Neural crest cell (in vitro differentiated cells): ENCODE data around the gene DNTTIP2. TPM values are rescaled to one million over a fixed set of nuclear protein-coding genes. Genes with fewer than 3 reads are reported as not detected.
"Not testable (repeated sequence)": the region's sequence is repeated elsewhere in the genome, so short reads cannot be mapped to it uniquely, and the experiment has no call there.

ENCODE experiments used
- DNase-seq: peaks from one replicate; pipeline ENCODE4 v3.0.0; 2021; ENCODE audit warnings: low read depth, mixed read lengths, low spot score
- H3K27ac Mint-ChIP-seq: one replicate; pipeline ENCODE4 v1.8.0; 2021; ENCODE audit warnings: mild to moderate bottlenecking, mixed read lengths; ENCODE audit not compliant: unreplicated experiment
- H3K27me3 Mint-ChIP-seq: 2 replicates; pipeline ENCODE4 v1.8.0; 2021; ENCODE audit warnings: low read depth, mild to moderate bottlenecking, mixed read lengths
- H3K36me3 Mint-ChIP-seq: 2 replicates; pipeline ENCODE4 v1.8.0; 2021; ENCODE audit warnings: low read depth, mild to moderate bottlenecking, mixed read lengths
- H3K4me1 Mint-ChIP-seq: 2 replicates; pipeline ENCODE4 v1.8.0; 2021; ENCODE audit warnings: mixed read lengths
- H3K4me3 Mint-ChIP-seq: one replicate; pipeline ENCODE4 v1.8.0; 2021; ENCODE audit warnings: mild to moderate bottlenecking, mixed read lengths
- H3K9me3 Mint-ChIP-seq: 2 replicates; pipeline ENCODE4 v1.8.0; 2021; ENCODE audit warnings: mixed read lengths
- CTCF ChIP-seq: fragments of 200-600 bp; sonication (generic); conservative IDR thresholded peaks from 2 replicates; pipeline ENCODE4 v1.5.0; 2021; ENCODE audit warnings: antibody characterized with exemption, mild to moderate bottlenecking
- total RNA-seq: library from RNA; stranded (reverse); gene quantifications from 2 replicates; pipeline ENCODE4 v1.2.1, GENCODE V29; 2021

DNTTIP2 gene
- total RNA-seq, 1 donor from 2014 or later: 65.0 TPM

GRCh38 chr1:93839307-93839706 lies 39.7 kb downstream of the DNTTIP2 start:
- Mint-ChIP-seq H3K36me3 (peaks cover 16% of the 10 kb centered on the region), H3K27me3 (peaks cover under 1% of the 10 kb centered on the region), H3K9me3 (peaks cover 10% of the 10 kb centered on the region), H3K4me1 (peaks cover 27% of the 10 kb centered on the region), H3K4me3 (no peak overlapping the region), H3K27ac (no peak overlapping the region)
- no peak for DNase-seq
- TF ChIP-seq CTCF: no peak

GRCh38 chr1:93837961-93838360 lies 41.0 kb downstream of the DNTTIP2 start:
- no peak for TF ChIP-seq CTCF
- Mint-ChIP-seq H3K4me1 (peaks cover 20% of the 10 kb centered on the region), H3K27me3 (no peaks in the 10 kb centered on the region), H3K36me3 (peaks cover 26% of the 10 kb centered on the region), H3K27ac (no peak overlapping the region), H3K9me3 (peaks cover 16% of the 10 kb centered on the region), H3K4me3 (no peak overlapping the region)
- no peak for DNase-seq

GRCh38 chr1:93833293-93833692 lies 45.7 kb downstream of the DNTTIP2 start:
- H3K4me3 Mint-ChIP-seq, DNase-seq, H3K27ac Mint-ChIP-seq, H3K27me3 Mint-ChIP-seq: not testable (repeated sequence)
- Mint-ChIP-seq H3K4me1 (peaks cover 16% of the 10 kb centered on the region), H3K36me3 (peaks cover 49% of the 10 kb centered on the region), H3K9me3 (peaks cover 31% of the 10 kb centered on the region)

GRCh38 chr1:93829061-93829460 lies 49.9 kb downstream of the DNTTIP2 start:
- Mint-ChIP-seq H3K27me3 (no peaks in the 10 kb centered on the region), H3K27ac (no peak overlapping the region), H3K9me3 (peaks cover 19% of the 10 kb centered on the region), H3K36me3 (peaks cover 32% of the 10 kb centered on the region), H3K4me1 (peaks cover 9% of the 10 kb centered on the region), H3K4me3 (no peak overlapping the region)
- no peak for TF ChIP-seq CTCF
- DNase-seq: no peak

GRCh38 chr1:93828367-93828755 lies 50.6 kb downstream of the DNTTIP2 start:
- H3K27me3 Mint-ChIP-seq: no peaks in the 10 kb centered on the region

More at GRCh38 chr1:93828367-93828755, 50.6 kb downstream of the DNTTIP2 start:
- DNase-seq: no peak
- H3K27ac Mint-ChIP-seq: no peak overlapping the region
- no peak for TF ChIP-seq CTCF
- H3K4me1 Mint-ChIP-seq: peaks cover 10% of the 10 kb centered on the region
- H3K36me3 Mint-ChIP-seq: peaks cover 28% of the 10 kb centered on the region
- H3K4me3 Mint-ChIP-seq: no peak overlapping the region
- H3K9me3 Mint-ChIP-seq: peaks cover 18% of the 10 kb centered on the region
